ENCODE results near the gene PTPN23.
"Not testable (repeated sequence)": the region's sequence is repeated elsewhere in the genome, so short reads cannot be mapped to it uniquely, and the experiment has no call there.

The PTPN23 gene

GRCh38 chr3:47456984-47457383 lies 76.2 kb downstream of the PTPN23 start:
- DNase-seq = no peak

GRCh38 chr3:47459534-47460085 lies 78.8 kb downstream of the PTPN23 start:
- DNase-seq = not testable (repeated sequence)
